ENCODE results near the gene ST3GAL4.

Gene ST3GAL4

DNA sequence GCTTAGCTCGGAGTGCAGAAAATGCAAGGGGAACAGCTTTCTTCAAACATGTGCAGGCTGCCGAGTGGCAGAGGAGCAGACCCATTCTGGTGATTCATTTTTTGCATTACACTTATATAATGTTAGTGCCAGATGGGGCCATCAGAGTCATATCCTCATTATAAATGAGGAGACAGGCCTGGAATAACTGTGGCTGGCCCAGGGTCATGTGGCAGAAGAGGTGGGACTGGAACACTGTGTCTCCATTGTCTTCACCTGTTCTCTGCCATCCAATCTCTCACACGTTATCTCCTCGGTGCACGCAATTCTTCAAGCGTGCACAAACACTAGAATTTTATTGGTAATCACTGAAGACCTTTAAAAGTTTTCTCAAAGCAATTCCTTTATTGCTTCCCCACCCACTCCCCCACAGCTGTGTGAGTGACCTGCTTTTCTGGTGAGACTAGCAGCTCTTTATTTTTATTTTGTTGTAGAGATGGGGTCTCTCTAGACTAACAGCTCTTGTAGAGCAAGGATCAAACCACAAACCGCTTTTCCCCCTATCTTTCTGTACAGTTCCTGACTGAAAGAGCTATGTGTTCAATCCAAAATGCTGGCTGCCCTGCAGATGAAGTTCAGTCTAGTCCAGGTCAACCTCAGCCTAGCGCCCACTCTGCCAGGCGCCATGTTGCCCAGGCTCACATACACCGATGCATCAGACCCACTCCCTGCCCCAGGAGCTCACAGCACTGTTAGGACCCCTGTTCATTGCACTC is 75.3 kb downstream of the ST3GAL4 start:
- no peak for DNase-seq

GRCh38 chr11:126431401-126432064 is 76.0 kb downstream of the ST3GAL4 start:
- DNase-seq: no peak

GRCh38 chr11:126432065-126432461 is 76.6 kb downstream of the ST3GAL4 start:
- DNase-seq: no peak

GRCh38 chr11:126432525-126432924 is 77.0 kb downstream of the ST3GAL4 start:
- no peak for DNase-seq

DNA sequence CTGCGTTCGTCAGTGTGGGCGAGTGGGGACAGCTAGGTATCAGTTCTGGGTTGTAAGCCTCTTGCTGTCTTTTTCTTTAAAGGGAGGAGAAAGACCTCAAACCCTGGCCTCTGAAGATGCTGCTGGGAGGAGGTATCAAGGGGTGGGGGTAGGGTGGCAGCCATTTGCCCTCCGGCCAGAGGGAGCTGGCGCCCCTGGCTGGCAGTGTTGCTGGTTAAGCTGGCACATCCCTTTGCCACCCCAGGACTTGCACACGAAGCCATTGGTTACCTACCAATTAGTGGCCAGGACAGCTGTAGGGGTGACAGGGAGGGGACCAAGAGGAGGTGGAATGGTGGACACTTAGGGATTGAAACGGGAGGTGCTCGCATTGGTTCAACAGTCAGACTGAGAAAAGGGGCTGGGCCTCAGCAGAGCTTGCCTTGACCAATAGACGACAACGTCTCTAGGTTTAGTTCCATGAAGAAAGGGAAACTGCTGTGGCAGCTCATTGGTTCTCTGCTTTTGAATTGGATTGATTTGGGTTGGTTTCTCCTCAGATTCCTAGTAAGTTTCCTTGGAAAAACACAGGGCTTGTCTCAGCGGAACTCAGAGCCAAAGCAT is 77.9 kb downstream of the ST3GAL4 start:
- no peak for DNase-seq

DNA sequence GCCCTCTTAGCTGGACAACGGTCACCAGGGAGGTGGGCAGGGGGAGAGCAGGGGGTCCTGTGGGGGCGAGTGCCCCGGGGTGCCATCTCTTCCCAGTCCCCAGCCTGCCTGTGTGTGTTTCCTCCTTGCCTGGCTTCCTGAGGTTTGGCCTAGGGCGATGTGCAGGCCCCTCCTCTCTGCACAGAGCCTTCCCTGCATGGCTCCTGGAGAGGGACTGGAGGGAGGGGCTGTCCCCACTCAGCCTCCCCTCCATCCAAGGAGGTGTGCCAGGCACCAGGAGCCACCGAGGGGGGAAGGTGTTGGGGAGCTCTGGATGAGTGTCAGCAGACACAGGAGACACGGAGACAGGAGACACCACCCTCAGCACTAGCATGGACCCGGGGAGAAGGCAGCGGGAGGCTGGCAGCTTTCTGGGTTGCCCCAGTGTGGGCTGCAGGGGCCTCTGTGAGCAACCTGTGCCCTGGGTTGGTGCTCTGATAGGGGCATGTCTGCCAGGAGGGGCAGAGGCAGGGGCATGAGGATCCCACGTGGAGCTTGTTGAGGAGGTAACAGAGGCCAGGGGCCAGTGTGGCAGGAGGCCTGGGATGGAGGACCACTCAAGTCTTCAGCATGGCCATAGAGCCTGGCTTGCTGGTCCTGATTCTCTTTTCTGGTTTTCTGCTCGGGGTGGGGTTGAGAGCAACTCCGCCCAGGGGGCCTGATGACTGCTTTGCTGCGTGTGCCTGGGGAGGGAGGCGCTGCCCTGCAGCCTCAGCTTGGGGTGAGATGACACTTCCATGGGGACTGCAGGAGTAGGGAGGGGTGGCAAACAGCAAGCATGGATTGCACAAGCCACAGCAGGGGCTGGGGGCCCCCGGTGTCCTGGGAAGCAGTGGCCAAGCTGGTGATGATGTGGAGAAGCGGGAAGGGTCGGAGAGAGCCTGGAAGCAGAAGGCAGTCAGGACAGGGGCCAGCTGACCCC is 78.8 kb downstream of the ST3GAL4 start:
- no peak for DNase-seq

DNA sequence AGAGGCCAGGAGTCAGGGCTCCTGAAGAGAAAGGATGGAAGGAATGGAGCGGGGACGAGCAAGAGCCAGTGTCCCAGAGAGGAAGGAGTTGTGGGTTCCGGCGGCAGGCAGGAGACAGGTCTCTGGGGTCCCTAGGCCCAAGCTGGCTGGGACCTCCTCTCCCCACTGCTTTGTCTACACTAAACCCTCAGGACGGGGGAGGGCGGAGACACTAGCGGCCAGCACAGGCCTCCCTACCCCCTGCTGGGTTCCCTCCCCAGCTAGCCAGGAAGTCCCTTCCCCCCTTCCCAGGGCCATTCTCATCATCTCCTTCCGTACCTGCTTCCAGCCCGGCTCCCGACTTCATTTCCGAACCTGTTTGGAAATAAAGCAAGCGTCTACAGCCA is 79.5 kb downstream of the ST3GAL4 start:
- no peak for DNase-seq

- no peak for DNase-seq
These were observed 80.8 kb downstream of the ST3GAL4 start for GRCh38 chr11:126436209-126436755.

DNA sequence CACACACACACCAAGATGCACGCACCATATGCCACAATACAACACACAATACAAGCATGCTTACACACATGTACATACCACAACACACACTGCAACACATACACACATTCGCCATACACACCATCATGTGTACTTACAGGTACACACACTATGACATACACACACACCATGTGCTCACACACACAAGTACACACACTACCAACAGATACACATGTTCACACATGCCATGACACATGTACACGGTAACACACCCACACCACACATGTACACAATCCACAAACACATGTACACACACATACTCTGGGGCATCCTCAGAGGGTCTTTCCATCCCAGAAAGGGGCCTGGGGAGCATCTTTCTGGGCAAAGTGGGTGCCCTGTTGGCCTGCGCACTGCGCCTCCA is 82.2 kb downstream of the ST3GAL4 start:
- DNase-seq: no peak

DNA sequence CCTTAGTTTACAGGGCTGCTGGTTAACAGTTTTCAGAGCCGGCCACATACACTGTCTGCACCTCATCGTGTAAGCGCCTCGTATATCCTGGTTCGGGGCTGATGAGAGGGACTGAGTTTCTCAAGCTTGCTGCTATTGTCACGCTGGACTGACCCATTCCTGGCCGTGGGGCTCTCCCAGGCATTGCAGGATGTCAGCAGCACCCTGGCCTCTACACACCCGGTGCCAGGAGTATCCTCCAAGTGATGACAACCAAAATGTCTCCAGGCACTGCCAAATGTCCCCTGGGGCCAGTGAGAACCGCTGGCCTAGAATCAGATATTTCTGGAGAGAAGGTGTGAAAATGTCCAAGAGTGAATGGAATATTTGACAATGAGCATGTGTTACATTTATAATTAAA is 82.8 kb downstream of the ST3GAL4 start:
- no peak for DNase-seq

GRCh38 chr11:126438691-126439090 is 83.2 kb downstream of the ST3GAL4 start:
- DNase-seq: no peak

DNA sequence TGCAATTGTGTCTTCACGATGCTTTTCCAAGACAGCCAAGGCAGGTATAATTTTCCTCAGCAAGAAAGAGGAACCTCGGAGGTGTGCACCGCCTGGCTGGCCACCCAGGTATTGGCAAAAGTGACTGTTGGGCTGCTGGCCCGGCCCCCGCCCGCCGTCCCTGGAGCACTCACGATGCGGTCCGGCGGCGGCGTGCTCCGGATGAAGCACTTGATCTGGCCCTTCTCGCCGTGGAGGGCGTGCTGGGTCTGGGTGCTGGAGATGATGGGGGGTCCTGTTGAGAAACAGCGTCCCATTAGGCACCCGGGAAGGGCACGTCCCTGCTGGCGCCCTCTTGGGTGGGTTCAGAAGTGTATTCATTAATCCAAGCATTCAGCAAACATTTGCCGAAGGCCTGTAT is 84.8 kb downstream of the ST3GAL4 start:
- DNase-seq: no peak

DNA sequence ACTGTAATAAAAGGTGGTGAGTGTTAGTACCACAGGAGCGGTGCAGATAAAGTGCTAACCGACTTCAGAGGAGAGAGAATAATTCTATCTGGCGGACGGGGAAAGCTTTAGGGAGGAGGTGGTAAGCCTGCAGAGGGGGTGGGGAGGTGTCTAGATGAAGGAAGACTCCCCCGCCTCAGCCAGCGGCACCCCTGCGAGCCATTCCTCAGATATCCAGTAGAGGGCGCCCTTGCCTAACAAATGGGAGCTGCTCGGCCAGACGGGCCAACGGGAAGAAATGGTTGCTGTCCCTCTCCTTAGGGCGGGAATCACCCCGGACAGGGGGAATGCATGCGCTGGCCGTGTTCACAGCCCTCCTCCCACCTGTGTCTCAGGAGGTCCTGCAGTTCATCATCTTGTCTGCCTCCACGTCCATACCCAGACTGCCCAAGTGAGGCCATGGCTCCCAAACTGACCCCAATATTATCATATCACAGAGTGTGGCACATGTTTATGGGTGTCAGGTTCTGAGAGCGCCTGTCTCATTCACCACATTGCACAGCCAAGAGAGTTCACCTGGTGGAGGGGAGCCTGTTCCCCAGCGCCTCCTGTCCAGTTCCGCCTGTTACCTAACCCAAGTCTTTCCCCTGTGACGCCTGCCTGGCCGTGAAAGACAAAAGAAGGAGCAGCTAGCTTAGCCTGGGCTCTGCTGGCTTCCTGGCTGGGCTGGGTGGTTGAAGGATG is 85.5 kb downstream of the ST3GAL4 start:
- DNase-seq: peak; percentile 79

GRCh38 chr11:126443120-126443519 is 87.6 kb downstream of the ST3GAL4 start:
- peak; percentile 85 for DNase-seq

DNA sequence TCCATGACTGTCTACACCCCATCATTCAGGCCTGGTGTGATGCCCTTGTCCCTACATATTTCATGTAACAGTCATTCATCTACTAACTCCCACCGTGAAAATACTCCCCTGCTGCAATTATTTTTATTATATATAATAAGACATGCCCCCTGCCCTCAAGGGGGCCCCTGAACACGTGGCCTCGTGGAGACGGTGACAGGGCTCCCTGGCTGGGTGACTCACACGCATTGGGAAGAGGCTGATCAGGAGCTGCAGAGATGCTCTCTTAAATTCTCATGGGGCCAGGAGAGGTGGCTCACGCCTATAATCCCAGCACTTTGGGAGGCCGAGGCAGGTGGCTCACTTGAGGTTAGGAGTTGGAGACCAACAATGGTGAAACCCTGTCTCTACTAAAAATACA is 88.6 kb downstream of the ST3GAL4 start:
- no peak for DNase-seq

DNA sequence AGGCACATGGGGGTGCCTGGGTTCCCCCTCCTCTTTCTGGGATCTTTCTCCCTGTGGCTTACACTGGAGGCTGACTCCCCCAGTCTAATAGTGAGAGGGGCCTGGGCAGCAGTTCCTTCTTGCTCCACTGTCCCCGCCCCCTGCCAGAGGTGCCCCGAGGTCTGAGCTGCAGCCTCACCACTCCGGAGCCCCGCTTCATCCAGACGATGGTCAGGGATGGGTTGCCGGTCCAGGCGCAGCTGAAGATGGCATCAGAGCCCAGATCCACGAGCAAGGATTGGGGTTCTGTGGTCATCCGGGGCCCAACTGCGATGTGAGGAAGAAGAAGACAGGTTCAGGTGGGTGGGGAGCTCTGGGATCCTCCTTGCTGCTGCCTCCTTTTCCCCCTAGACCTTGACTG is 91.1 kb downstream of the ST3GAL4 start:
- DNase-seq: no peak

GRCh38 chr11:126450198-126450597 is 94.7 kb downstream of the ST3GAL4 start:
- DNase-seq: no peak

- no peak for DNase-seq
These were observed 95.3 kb downstream of the ST3GAL4 start for GRCh38 chr11:126450806-126451205.

DNA sequence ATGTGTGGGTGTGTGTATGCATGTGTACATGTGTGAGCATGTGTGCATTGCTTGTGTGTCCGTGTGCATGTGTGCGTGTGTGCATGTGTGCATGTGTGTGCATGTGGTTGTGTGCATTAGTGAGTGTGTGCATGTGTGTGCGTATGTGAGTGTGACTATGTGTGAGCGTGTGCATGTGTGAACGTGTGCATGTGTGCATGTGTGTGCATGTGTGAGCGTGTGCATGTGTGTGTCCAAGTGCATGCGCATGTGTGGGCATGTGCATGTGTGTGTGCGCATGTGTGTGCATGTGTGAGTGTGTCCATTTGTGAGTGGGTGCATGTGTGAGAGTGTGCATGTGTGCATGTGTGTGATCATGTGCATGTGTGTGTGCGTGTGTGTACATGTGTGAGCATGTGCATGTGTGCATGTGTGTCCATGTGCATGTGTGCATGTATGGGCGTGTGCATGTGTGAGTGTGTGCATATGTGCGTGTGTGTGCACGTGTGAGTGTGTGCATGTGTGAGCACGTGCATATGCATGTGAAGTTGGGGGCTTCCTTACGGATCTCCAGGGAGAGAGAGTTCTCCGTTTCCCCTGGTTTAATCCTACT is 95.8 kb downstream of the ST3GAL4 start:
- no peak for DNase-seq

DNA sequence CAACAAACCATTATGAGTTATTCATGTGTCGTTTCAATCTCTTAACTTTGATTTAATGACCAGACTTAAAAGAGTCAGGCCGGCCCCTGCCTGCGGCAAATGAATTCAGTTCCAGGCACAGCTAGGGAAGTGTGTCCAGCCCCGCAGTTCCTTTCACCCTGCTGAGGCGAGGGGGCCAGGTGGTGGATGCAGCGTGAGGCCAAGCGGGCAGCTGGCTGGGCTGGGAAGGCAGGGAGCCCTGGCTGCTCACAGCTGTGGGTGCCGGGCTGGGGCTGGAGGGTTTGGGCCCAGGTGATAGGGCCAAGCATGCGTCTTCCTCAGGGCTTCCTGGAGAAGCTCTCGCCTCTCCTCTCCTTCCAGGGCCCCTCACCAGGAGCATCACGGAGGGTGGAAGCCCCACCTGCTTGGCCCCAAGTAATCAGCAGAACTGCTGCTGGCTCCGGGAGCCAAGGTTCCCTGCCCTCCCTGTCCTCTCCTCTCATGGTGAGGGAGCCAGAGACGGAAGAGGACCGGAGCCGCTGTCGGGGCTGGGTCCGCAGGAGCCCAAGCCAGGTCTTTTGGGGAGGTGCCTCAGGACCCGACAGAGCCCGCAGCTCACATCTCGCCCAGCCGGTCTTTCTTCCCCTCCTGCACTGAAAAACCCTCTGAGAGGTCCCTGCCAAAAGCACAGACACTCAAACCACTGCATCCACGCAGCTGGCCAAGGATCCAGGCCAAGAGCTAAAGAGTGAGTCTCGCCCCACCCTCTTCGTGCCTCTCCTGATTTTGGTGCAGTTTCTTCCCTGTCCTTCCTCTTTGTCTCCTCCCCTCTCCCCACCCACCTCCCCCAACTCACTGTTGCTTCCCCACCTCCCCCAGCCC is 97.0 kb downstream of the ST3GAL4 start:
- DNase-seq: peak; percentile 51

DNA sequence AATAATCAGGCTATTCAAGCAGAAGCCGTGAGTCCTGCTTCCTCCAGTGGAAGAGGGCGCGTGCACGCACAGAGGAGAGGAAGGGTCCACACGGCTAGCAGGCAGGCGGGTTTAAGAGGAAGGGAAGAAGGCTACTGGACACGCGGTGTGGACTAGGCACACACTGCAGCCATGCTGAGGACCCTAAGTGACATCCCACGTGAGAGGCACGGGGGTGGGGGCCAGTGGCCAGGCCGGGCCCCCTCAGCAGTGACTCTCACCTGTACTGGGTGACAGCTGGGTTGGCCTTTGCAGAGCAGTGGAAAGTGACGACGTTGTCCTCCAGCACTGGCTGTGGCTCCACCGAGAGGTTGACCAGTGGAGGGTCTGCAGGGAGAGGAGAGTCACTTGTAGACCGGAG is 100.6 kb downstream of the ST3GAL4 start:
- no peak for DNase-seq
